ENCODE measurements around the gene ALCAM.

GRCh38 chr3:105615814-105616213, 249.1 kb downstream of the ALCAM start:
- no peak for TF ChIP-seq CTCF (IDR thresholded peaks at IDR 0.05)
- no peak for TF ChIP-seq POLR2A (IDR thresholded peaks at IDR 0.05)

All from Peyer's patch (tissue), 4 donors.